Upper lobe of right lung (tissue), 1 donor: ENCODE data around the gene NXPH3. TPM values are rescaled to one million over a fixed set of nuclear protein-coding genes. Genes with fewer than 3 reads are reported as not detected.

Source experiments
- ATAC-seq: fragments of 200-7000 bp; cut with Tn5 transposase; one replicate; pipeline ENCODE4 v1.9.1; 2020; ENCODE audit warnings: mild to moderate bottlenecking, moderate library complexity
- DNase-seq: peaks from one replicate; pipeline ENCODE4 v3.0.0-alpha.2; 2020
- H3K27ac ChIP-seq: fragments of 200-600 bp; one replicate; pipeline ENCODE4 v1.8.0; 2022
- H3K27me3 ChIP-seq: fragments of 200-600 bp; one replicate; pipeline ENCODE4 v1.8.0; 2022; ENCODE audit warnings: mild to moderate bottlenecking
- H3K36me3 ChIP-seq: fragments of 200-600 bp; one replicate; pipeline ENCODE4 v1.8.0; 2022
- H3K4me1 ChIP-seq: fragments of 200-600 bp; one replicate; pipeline ENCODE4 v1.8.0; 2022
- H3K4me3 ChIP-seq: fragments of 200-600 bp; one replicate; pipeline ENCODE4 v1.8.0; 2022; ENCODE audit warnings: mild to moderate bottlenecking
- H3K9me3 ChIP-seq: fragments of 200-600 bp; one replicate; pipeline ENCODE4 v1.8.0; 2022
- CTCF ChIP-seq: fragments of 200-600 bp; IDR thresholded peaks from one replicate; pipeline ENCODE4 v1.8.0; 2022; ENCODE audit warnings: antibody characterized with exemption
- intact Hi-C: fragments of 100-400 bp; cut with DNase I; formaldehyde crosslinking; loops from one replicate; pipeline ENCODE4 v1.11.0; 2022
- total RNA-seq: library from RNA; stranded (reverse); fragmentation: NEBNext Ultra II Directional; extraction: Animal tissue kit (Norgen Biotek cat#: 25700); gene quantifications from one replicate; pipeline ENCODE4 v1.2.1, GENCODE V29; 2021
- donor health status: DM: no; HTN: yes; CAD: no; lungs with severe emphysema.

NXPH3 gene
- total RNA-seq, 1 donor from 2014 or later, result 6.3 TPM

- no peak for TF ChIP-seq CTCF
- H3K27ac ChIP-seq, result peak overlapping the region; percentile 43
- intact Hi-C loops, result loop anchor here (10.0 kb wide), 1 partner anchor 268 kb away; the partner anchor contains the start of gene TAC4
- peaks cover 28% of the 10 kb centered on the region for H3K4me1 ChIP-seq
- ATAC-seq, result peak; percentile 29
- no peaks in the 10 kb centered on the region for H3K9me3 ChIP-seq
- peak overlapping the region; percentile 66 for H3K4me3 ChIP-seq
- H3K36me3 ChIP-seq, result no peaks in the 10 kb centered on the region
- DNase-seq, result peak; percentile 69
- H3K27me3 ChIP-seq, result peaks cover 7% of the 10 kb centered on the region
Observed at GRCh38 chr17:49576088-49576916, 631 bp downstream of the NXPH3 start.

DNA sequence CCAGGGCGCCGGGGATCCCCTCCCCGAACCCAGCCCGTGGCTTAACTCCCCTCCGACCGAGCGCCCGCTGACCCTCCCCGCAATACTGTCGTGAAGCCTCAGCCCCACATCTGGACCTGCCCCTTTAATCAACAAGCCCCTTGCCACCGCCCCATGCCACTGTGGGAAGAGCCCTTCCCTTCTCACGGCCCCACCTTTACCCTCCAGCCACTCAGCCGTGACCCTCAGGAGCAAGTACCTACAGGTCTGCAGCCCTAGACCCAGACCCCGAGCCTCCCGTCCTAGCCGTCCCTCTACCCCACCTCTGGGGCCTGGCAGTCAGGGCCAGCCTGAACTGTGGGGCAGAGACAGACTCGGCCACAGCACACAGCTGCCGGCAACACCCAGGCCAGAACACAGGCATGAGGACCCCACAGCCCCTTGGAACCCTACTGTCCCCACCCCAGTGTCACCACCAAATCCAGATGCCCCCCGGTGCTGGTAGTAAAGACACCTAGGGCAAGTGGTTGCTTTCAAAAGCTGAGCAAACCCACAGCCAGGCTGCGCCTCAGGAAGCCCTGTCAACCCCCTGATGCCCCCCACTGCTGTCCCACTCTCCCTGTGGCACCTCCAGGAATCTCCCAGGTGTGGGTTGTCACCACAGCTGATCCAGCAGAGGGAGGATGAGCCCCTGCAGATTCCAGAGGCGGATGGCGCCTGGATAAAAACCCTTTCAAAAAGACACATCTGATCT lies 1.4 kb downstream of the NXPH3 start:
- Histone ChIP-seq H3K4me3 (peak overlapping the region; percentile 66), H3K27ac (peak overlapping the region; percentile 43), H3K4me1 (peaks cover 28% of the 10 kb centered on the region), H3K27me3 (peaks cover 7% of the 10 kb centered on the region), H3K9me3 (no peaks in the 10 kb centered on the region), H3K36me3 (no peaks in the 10 kb centered on the region)
- intact Hi-C loops, result loop anchor here (10.0 kb wide), 1 partner anchor 268 kb away; the partner anchor contains the start of gene TAC4
- no peak for ATAC-seq
- TF ChIP-seq CTCF, result no peak
- no peak for DNase-seq

- ATAC-seq, result no peak
- Histone ChIP-seq H3K27me3 (peaks cover 7% of the 10 kb centered on the region), H3K27ac (peak overlapping the region; percentile 43), H3K4me3 (peak overlapping the region; percentile 66), H3K4me1 (peaks cover 28% of the 10 kb centered on the region), H3K9me3 (no peaks in the 10 kb centered on the region), H3K36me3 (no peaks in the 10 kb centered on the region)
- TF ChIP-seq CTCF, result no peak
- intact Hi-C loops, result loop anchor here (10.0 kb wide), 1 partner anchor 267 kb away; the partner anchor contains the start of gene TAC4
- no peak for DNase-seq
Observed at GRCh38 chr17:49577650-49577934, 1.9 kb downstream of the NXPH3 start.

DNA sequence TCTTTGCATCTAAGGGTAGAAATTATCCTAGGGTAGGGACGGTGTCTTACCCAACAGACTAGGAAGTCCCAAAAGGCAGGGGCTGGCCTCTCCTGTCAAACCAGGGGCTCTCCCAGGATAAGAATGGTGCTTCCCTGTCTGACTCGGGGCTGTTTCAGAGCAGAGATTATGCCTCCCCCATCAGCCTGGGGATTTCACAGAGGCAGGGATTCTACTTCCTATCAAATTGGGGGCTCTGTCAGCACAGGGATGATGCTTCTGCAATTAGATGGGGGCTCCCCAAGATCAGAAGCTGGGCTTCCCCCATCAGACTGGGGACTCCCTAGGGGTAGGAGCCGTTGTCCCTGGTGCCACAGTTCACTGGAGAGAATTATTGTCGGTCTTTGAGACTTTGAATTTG lies 2.3 kb downstream of the NXPH3 start:
- intact Hi-C loops, result loop anchor here (10.0 kb wide), 1 partner anchor 267 kb away; the partner anchor contains the start of gene TAC4
- H3K4me3 ChIP-seq, result no peak overlapping the region

DNA sequence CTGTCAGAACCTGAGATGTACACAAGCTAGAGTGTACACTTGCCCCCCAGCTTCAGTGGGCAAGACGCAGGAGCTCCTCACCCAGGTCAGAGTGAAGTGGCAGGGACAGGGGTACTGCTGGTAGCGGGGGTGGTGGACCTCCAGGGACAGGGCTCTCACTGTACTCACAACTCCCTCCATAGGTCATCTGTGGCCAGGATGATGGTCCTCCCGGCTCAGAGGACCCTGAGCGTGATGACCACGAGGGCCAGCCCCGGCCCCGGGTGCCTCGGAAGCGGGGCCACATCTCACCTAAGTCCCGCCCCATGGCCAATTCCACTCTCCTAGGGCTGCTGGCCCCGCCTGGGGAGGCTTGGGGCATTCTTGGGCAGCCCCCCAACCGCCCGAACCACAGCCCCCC lies 2.7 kb downstream of the NXPH3 start:
- intact Hi-C loops, result loop anchor here (10.0 kb wide), 1 partner anchor 266 kb away; the partner anchor contains the start of gene TAC4
- no peak overlapping the region for H3K4me3 ChIP-seq
- H3K27me3 ChIP-seq, result peaks cover 7% of the 10 kb centered on the region
- H3K9me3 ChIP-seq, result no peaks in the 10 kb centered on the region
- ATAC-seq, result no peak
- H3K4me1 ChIP-seq, result peaks cover 28% of the 10 kb centered on the region
- H3K27ac ChIP-seq, result no peak overlapping the region
- H3K36me3 ChIP-seq, result no peaks in the 10 kb centered on the region
- TF ChIP-seq CTCF, result no peak
- DNase-seq, result no peak

More for the DNA sequence above, 2.3 kb downstream of the NXPH3 start:
- peaks cover 28% of the 10 kb centered on the region for H3K4me1 ChIP-seq
- DNase-seq (no peak), ATAC-seq (no peak)
- peak overlapping the region; percentile 17 for H3K27ac ChIP-seq
- peaks cover 7% of the 10 kb centered on the region for H3K27me3 ChIP-seq
- TF ChIP-seq CTCF, result no peak
- no peaks in the 10 kb centered on the region for H3K36me3 ChIP-seq
- no peaks in the 10 kb centered on the region for H3K9me3 ChIP-seq
